ENCODE measurements around the gene C3AR1. TPM values are rescaled to one million over a fixed set of nuclear protein-coding genes. Genes with fewer than 3 reads are reported as not detected.
A peak's percentile ranks its signal among the peaks of the same experiment; 100 is the strongest.

The C3AR1 gene
- total RNA-seq, 2 donors from 2014 or later = not detected

DNA sequence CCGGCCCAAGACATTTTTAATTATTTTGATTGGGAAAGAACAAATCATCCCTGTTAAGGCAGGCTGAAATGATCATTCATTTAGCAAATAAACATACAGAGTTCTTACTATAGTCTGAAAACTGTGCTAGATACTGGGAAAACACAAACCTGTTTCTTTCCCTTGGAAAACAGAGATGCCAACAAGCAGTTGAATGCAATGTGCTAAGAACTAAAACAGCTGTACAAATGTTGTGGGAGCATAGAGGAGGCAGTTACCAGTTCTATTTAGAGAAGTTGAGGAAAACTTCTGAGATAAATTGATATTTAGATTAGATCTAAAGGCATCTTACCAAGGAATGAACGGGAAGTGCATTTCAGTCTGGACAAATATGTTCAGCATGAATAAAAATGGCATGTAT, 12.8 kb upstream of the C3AR1 start:
- 93 to 100% methylated on average over 1 to 2 of the region's 2 CpGs for WGBS, 2 experiments (ENCODE audit: insufficient coverage in 1 of 2, insufficient read length in 1 of 2)

DNA sequence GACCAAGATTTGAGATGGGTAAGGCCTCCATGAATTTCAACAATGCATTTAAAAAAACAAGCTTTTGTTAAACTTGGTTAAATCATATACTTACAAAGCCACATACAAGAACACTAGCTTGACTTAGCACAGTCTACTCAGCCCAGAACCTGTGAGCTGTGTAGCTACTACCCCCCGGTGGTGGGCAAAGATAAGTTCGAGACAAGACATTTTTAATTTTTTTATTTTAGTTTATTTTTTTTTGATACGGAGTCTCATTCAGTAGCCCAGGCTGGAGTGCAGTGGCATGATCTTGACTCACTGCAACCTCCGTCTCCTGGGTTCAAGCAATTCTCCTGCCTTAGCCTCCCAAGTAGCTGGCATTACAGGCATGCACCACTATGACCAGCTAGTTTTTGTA, 12.2 kb upstream of the C3AR1 start:
- Mint-ChIP-seq H3K36me3 (ENCODE audit: low read depth) (no peaks in the 10 kb centered on the region), H3K4me1 (peaks cover 26% of the 10 kb centered on the region), H3K9me3 (peaks cover 1% of the 10 kb centered on the region), H3K27ac (no peak overlapping the region), H3K27me3 (ENCODE audit: insufficient read depth) (no peaks in the 10 kb centered on the region), H3K4me3 (no peak overlapping the region)
- DNase-seq = peak; percentile 80
- WGBS, 2 experiments (ENCODE audit: insufficient coverage in 1 of 2, insufficient read length in 1 of 2) = 57 to 73% methylated on average over 2 to 4 of the region's 4 CpGs
- no peak overlapping the region for H3K27ac ChIP-seq (ENCODE audit: low read depth, low read length)
- H3K36me3 ChIP-seq (ENCODE audit: control insufficient read depth, insufficient read depth, low read length) = no peaks in the 10 kb centered on the region
- no peak overlapping the region for H3K9ac ChIP-seq (ENCODE audit: extremely low read depth, low read length, poor library complexity, severe bottlenecking)
- H3K4me1 ChIP-seq (ENCODE audit: control insufficient read depth, insufficient read depth, low read length) = no peaks in the 10 kb centered on the region
- H3K4me3 ChIP-seq (ENCODE audit: low read length) = no peak overlapping the region
- H3K9me3 ChIP-seq (ENCODE audit: control insufficient read depth, low read length) = no peaks in the 10 kb centered on the region
- H3K27me3 ChIP-seq (ENCODE audit: control insufficient read depth, insufficient read depth, low read length, poor library complexity, severe bottlenecking) = no peaks in the 10 kb centered on the region
- TF ChIP-seq, protein P1, sequence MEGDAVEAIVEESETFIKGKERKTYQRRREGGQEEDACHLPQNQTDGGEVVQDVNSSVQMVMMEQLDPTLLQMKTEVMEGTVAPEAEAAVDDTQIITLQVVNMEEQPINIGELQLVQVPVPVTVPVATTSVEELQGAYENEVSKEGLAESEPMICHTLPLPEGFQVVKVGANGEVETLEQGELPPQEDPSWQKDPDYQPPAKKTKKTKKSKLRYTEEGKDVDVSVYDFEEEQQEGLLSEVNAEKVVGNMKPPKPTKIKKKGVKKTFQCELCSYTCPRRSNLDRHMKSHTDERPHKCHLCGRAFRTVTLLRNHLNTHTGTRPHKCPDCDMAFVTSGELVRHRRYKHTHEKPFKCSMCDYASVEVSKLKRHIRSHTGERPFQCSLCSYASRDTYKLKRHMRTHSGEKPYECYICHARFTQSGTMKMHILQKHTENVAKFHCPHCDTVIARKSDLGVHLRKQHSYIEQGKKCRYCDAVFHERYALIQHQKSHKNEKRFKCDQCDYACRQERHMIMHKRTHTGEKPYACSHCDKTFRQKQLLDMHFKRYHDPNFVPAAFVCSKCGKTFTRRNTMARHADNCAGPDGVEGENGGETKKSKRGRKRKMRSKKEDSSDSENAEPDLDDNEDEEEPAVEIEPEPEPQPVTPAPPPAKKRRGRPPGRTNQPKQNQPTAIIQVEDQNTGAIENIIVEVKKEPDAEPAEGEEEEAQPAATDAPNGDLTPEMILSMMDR (conservative IDR thresholded peaks at IDR 0.05) = peak; percentile 86

More for the DNA sequence above, 12.8 kb upstream of the C3AR1 start:
- no peak overlapping the region for H3K9ac ChIP-seq (ENCODE audit: extremely low read depth, low read length, poor library complexity, severe bottlenecking)
- Mint-ChIP-seq H3K27ac (no peak overlapping the region), H3K4me3 (no peak overlapping the region), H3K9me3 (no peaks in the 10 kb centered on the region), H3K36me3 (ENCODE audit: low read depth) (no peaks in the 10 kb centered on the region), H3K27me3 (ENCODE audit: insufficient read depth) (no peaks in the 10 kb centered on the region), H3K4me1 (peaks cover 26% of the 10 kb centered on the region)
- H3K36me3 ChIP-seq (ENCODE audit: control insufficient read depth, insufficient read depth, low read length) = no peaks in the 10 kb centered on the region
- H3K4me3 ChIP-seq (ENCODE audit: low read length) = no peak overlapping the region
- no peaks in the 10 kb centered on the region for H3K4me1 ChIP-seq (ENCODE audit: control insufficient read depth, insufficient read depth, low read length)
- no peaks in the 10 kb centered on the region for H3K9me3 ChIP-seq (ENCODE audit: control insufficient read depth, low read length)
- no peaks in the 10 kb centered on the region for H3K27me3 ChIP-seq (ENCODE audit: control insufficient read depth, insufficient read depth, low read length, poor library complexity, severe bottlenecking)
- TF ChIP-seq, protein P1 (conservative IDR thresholded peaks at IDR 0.05) = no peak
- DNase-seq = no peak
- no peak overlapping the region for H3K27ac ChIP-seq (ENCODE audit: low read depth, low read length)

DNA sequence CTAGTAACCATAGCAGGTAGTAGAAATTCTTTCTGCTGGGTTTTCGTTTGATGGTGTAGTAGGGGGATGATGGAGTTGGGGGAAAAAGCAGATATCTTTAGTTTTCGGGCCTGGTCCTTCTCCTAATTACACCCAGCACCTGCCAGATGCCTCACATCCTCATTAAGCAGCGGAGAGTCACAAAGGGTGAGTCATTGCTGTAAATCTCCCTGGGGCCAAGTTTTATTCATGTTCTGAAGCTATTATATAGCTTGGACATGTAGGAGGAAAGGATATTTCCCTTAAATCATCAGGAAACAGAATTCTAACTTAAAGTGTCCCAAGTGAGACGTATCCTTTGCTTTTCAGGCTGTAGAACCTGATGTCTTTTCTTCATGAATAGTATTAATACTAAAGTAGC, 11.0 kb upstream of the C3AR1 start:
- no peak overlapping the region for H3K27ac Mint-ChIP-seq
- H3K9ac ChIP-seq (ENCODE audit: extremely low read depth, low read length, poor library complexity, severe bottlenecking) = no peak overlapping the region
- 60 to 72% methylated on average over 1 to 3 of the region's 4 CpGs for WGBS, 2 experiments (ENCODE audit: insufficient coverage in 1 of 2, insufficient read length in 1 of 2)

More for the DNA sequence above, 11.0 kb upstream of the C3AR1 start:
- no peak overlapping the region for H3K4me3 ChIP-seq (ENCODE audit: low read length)
- H3K4me1 ChIP-seq (ENCODE audit: control insufficient read depth, insufficient read depth, low read length) = no peaks in the 10 kb centered on the region
- H3K27me3 Mint-ChIP-seq (ENCODE audit: insufficient read depth) = no peaks in the 10 kb centered on the region
- no peak overlapping the region for H3K27ac ChIP-seq (ENCODE audit: low read depth, low read length)
- H3K4me3 Mint-ChIP-seq = no peak overlapping the region
- peaks cover 3% of the 10 kb centered on the region for H3K9me3 Mint-ChIP-seq
- no peaks in the 10 kb centered on the region for H3K36me3 ChIP-seq (ENCODE audit: control insufficient read depth, insufficient read depth, low read length)
- no peaks in the 10 kb centered on the region for H3K27me3 ChIP-seq (ENCODE audit: control insufficient read depth, insufficient read depth, low read length, poor library complexity, severe bottlenecking)
- no peaks in the 10 kb centered on the region for H3K9me3 ChIP-seq (ENCODE audit: control insufficient read depth, low read length)
- H3K36me3 Mint-ChIP-seq (ENCODE audit: low read depth) = no peaks in the 10 kb centered on the region
- TF ChIP-seq, protein P1 (conservative IDR thresholded peaks at IDR 0.05) = no peak
- peaks cover 19% of the 10 kb centered on the region for H3K4me1 Mint-ChIP-seq
- no peak for DNase-seq
